Endothelial cell of umbilical vein (primary cell): ENCODE results near the gene TYK2. TPM values are rescaled to one million over a fixed set of nuclear protein-coding genes. Genes with fewer than 3 reads are reported as not detected.
"Not testable (repeated sequence)": the region's sequence is repeated elsewhere in the genome, so short reads cannot be mapped to it uniquely, and the experiment has no call there.

Experiments used
- BruUV-seq: library from RNA; stranded (reverse); fragments of 400-500 nt; replicated peaks from 2 replicates; lab custom pipeline; 2021; lab: Mats Ljungman, UMichigan
- CTCF ChIA-PET: fragments of 300-600, 350-600 bp; sonication (Branson Sonifier 250); formaldehyde crosslinking; loops from one replicate; lab custom pipeline; 2021; ENCODE audit warnings: antibody characterized with exemption, inconsistent platforms; lab: Charles Lee
- POLR2A ChIA-PET: fragments of 300-600, 350-600 bp; sonication (Branson Sonifier 250); formaldehyde crosslinking; loops from one replicate; lab custom pipeline; 2021; ENCODE audit warnings: antibody characterized with exemption, inconsistent platforms; lab: Charles Lee
- DNase-seq: peaks from one replicate; pipeline ENCODE4 v3.0.0-alpha.2; 2011; ENCODE audit warnings: low read depth, low spot score
- FAIRE-seq: peaks from 2 replicates; lab custom pipeline; 2011; peaks lifted over from hg19 to GRCh38; lab: Jason Lieb, UNC
- H2AFZ ChIP-seq: 2 replicates; pipeline ENCODE4 v1.6.0; 2012; ENCODE audit warnings: low read depth, low read length, control low read depth, inconsistent platforms
- H3K27ac ChIP-seq: 2 replicates; pipeline ENCODE4 v1.5.1; 2011; ENCODE audit warnings: low read depth, mild to moderate bottlenecking, control low read depth, low read length, moderate library complexity; ENCODE audit not compliant: insufficient read depth
- H3K27me3 ChIP-seq, 2 experiments: 2 replicates each; pipeline versions ENCODE4 v1.6.0 to v1.6.1; 2011; ENCODE audit warnings: low read length in 2 of 2, mixed read lengths in 1 of 2; ENCODE audit not compliant: control insufficient read depth in 2 of 2, insufficient read depth in 2 of 2
- H3K36me3 ChIP-seq, 2 experiments: 2 replicates in 1 of 2; 3 replicates in 1 of 2; pipeline ENCODE4 v1.5.1; 2011; ENCODE audit warnings: low read length in 2 of 2, mild to moderate bottlenecking in 1 of 2, moderate library complexity in 1 of 2; ENCODE audit not compliant: control insufficient read depth in 2 of 2, insufficient read depth in 2 of 2; ENCODE audit errors: extremely low read depth in 1 of 2
- H3K4me1 ChIP-seq: 3 replicates; pipeline ENCODE4 v1.5.1; 2011; ENCODE audit warnings: mild to moderate bottlenecking, low read length; ENCODE audit not compliant: control insufficient read depth, insufficient read depth; ENCODE audit errors: extremely low read depth
- H3K4me2 ChIP-seq: 2 replicates; pipeline ENCODE4 v1.6.1; 2011; ENCODE audit warnings: low read length, control low read depth, mixed read lengths; ENCODE audit not compliant: insufficient read depth
- H3K4me3 ChIP-seq, 3 experiments: fragments of 200-600 bp in 1 of 3; sonication (generic), shearing (Covaris generic) in 1 of 3; replicated peaks in 1 of 3; 2 replicates each; pipeline ENCODE4 v1.5.1; 2011 to 2016; ENCODE audit warnings: control low read depth in 3 of 3, low read length in 3 of 3, mild to moderate bottlenecking in 2 of 3, inconsistent platforms in 1 of 3, low read depth in 1 of 3, moderate library complexity in 1 of 3; ENCODE audit not compliant: insufficient read depth in 1 of 3
- H3K79me2 ChIP-seq: 2 replicates; pipeline ENCODE4 v1.6.0; 2012; ENCODE audit warnings: low read length, inconsistent platforms; ENCODE audit not compliant: control insufficient read depth, insufficient read depth
- H3K9ac ChIP-seq: replicated peaks from 2 replicates; pipeline ENCODE3; 2011; ENCODE audit warnings: low read length, control low read depth; ENCODE audit not compliant: insufficient read depth; ENCODE audit errors: extremely low read depth
- H3K9me1 ChIP-seq: replicated peaks from 3 replicates; pipeline ENCODE4 v1.6.0; 2011; ENCODE audit warnings: mild to moderate bottlenecking, low read length; ENCODE audit not compliant: control insufficient read depth, insufficient read depth; ENCODE audit errors: extremely low read depth
- H3K9me3 ChIP-seq: replicated peaks from 2 replicates; pipeline ENCODE4 v1.5.1; 2012; ENCODE audit warnings: low read length, inconsistent platforms; ENCODE audit not compliant: control insufficient read depth, insufficient read depth
- H4K20me1 ChIP-seq: replicated peaks from 2 replicates; pipeline ENCODE3; 2011; ENCODE audit warnings: mild to moderate bottlenecking, low read length; ENCODE audit not compliant: control insufficient read depth, insufficient read depth; ENCODE audit errors: extremely low read depth
- EZH2 ChIP-seq: IDR thresholded peaks from 2 replicates; pipeline ENCODE4 v1.6.1; 2012; ENCODE audit warnings: borderline replicate concordance, low read depth, mild to moderate bottlenecking, moderate library complexity, low read length, inconsistent platforms; ENCODE audit not compliant: severe bottlenecking
- FOS ChIP-seq: IDR thresholded peaks from 2 replicates; pipeline ENCODE4 v1.6.1; 2011; ENCODE audit warnings: mild to moderate bottlenecking, low read length, moderate library complexity, borderline replicate concordance; ENCODE audit not compliant: insufficient read depth
- GATA2 ChIP-seq: IDR thresholded peaks from 2 replicates; pipeline ENCODE4 v1.7.0; 2011; ENCODE audit warnings: low read depth, mild to moderate bottlenecking, moderate library complexity, mixed read lengths, low read length; ENCODE audit not compliant: insufficient read length, insufficient read depth
- JUN ChIP-seq: IDR thresholded peaks from 2 replicates; pipeline ENCODE4 v1.6.1; 2011; ENCODE audit warnings: borderline replicate concordance, low read depth; ENCODE audit not compliant: insufficient read length, insufficient read depth
- MYC ChIP-seq: IDR thresholded peaks from one replicate; pipeline ENCODE4 v1.6.1; 2011; ENCODE audit warnings: mild to moderate bottlenecking, low read depth, low read length
- POLR2A ChIP-seq: IDR thresholded peaks from 2 replicates; pipeline ENCODE4 v1.6.1; 2012; ENCODE audit warnings: low read depth, mild to moderate bottlenecking, control low read depth, low read length
- POLR2AphosphoS5 ChIP-seq: IDR thresholded peaks from 2 replicates; pipeline ENCODE4 v1.6.1; 2012; ENCODE audit warnings: low read depth, mild to moderate bottlenecking, control low read depth, low read length, moderate library complexity; ENCODE audit not compliant: insufficient read depth
- dilution Hi-C: fragments of 300-500 bp; cut with MboI; formaldehyde crosslinking; loops from one replicate; pipeline ENCODE4 v1.15.0; 2019; ENCODE audit warnings: low sequenced_read_pairs; ENCODE audit not compliant: extremely low pct_ligation_motif_present
- intact Hi-C: fragments of 100-400 bp; cut with micrococcal nuclease; formaldehyde crosslinking; loops from one replicate; pipeline ENCODE4 v1.10.0; 2022
- polyA plus RNA-seq, 4 experiments: library from polyadenylated mRNA; depleted of rRNA in 3 of 4; stranded (reverse) in 3 of 4; unstranded in 1 of 4; fragments of >200 nt; gene quantifications; 2 replicates each; pipeline versions ENCODE4 v1.2.1 to v1.2.3, GENCODE V29; 2011 to 2012; ENCODE audit warnings: missing spikeins in 1 of 4
- total RNA-seq: library from RNA; stranded (reverse); gene quantifications from 2 replicates; pipeline ENCODE4 v1.2.3, GENCODE V29; 2021
- TF ChIP-seq, protein P1 (sequence below), 2 donors: IDR thresholded peaks; 1 replicate in 1 of 2; 2 replicates in 1 of 2; pipeline ENCODE4 v1.5.1; 2011; ENCODE audit warnings: low read length in 2 of 2, mild to moderate bottlenecking in 2 of 2, moderate library complexity in 2 of 2, control low read depth in 1 of 2, inconsistent platforms in 1 of 2, low read depth in 1 of 2; ENCODE audit not compliant: insufficient read depth in 1 of 2; ENCODE audit errors: extremely low read depth in 1 of 2
- TF ChIP-seq, protein P2 (sequence below): IDR thresholded peaks from 2 replicates; pipeline ENCODE4 v1.6.1; 2011; ENCODE audit not compliant: insufficient read depth, insufficient read length

Gene TYK2
- total and polyA plus RNA-seq, 2 donors (not counting 3 experiments of a cell fraction or from before 2014, with no cell fraction given), result 92.9 to 138 TPM

DNA sequence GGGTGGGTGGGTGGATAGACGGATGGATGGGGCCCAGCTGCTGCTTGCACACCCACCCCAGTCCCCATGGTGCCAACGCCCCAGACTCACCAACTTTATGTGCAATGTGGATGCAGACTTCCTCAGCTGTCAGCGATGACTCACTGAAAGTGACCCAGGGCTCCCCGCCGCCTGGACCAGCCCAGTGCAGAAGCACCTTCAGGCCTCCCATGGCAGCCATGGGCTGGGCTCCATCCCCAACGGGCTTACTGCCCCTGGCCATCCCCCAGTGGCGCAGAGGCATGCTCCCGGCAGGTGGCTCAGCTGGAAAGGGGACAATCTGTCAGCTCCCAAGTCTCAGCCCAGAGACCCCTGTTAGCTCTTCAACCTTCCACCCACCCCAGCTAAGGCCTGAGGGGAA is 2.2 kb downstream of the TYK2 start:
- TF ChIP-seq MYC, result no peak
- TF ChIP-seq GATA2, result no peak
- no peak for TF ChIP-seq JUN
- TF ChIP-seq POLR2A, result no peak
- no peak for TF ChIP-seq EZH2
- TF ChIP-seq, protein P1, sequence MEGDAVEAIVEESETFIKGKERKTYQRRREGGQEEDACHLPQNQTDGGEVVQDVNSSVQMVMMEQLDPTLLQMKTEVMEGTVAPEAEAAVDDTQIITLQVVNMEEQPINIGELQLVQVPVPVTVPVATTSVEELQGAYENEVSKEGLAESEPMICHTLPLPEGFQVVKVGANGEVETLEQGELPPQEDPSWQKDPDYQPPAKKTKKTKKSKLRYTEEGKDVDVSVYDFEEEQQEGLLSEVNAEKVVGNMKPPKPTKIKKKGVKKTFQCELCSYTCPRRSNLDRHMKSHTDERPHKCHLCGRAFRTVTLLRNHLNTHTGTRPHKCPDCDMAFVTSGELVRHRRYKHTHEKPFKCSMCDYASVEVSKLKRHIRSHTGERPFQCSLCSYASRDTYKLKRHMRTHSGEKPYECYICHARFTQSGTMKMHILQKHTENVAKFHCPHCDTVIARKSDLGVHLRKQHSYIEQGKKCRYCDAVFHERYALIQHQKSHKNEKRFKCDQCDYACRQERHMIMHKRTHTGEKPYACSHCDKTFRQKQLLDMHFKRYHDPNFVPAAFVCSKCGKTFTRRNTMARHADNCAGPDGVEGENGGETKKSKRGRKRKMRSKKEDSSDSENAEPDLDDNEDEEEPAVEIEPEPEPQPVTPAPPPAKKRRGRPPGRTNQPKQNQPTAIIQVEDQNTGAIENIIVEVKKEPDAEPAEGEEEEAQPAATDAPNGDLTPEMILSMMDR (IDR thresholded peaks at IDR 0.05; ENCODE audit: extremely low read depth in 1 of 2, insufficient read depth in 1 of 2, low read depth in 1 of 2, low read length in 2 of 2), result no peak
- TF ChIP-seq FOS, result no peak
- TF ChIP-seq, protein P2, sequence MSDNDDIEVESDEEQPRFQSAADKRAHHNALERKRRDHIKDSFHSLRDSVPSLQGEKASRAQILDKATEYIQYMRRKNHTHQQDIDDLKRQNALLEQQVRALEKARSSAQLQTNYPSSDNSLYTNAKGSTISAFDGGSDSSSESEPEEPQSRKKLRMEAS, result no peak
- no peak for TF ChIP-seq POLR2AphosphoS5
- ChIA-PET POLR2A (no interaction called here), CTCF (interaction anchor here (1.0 kb wide), 1 partner anchor 11 kb away, joined by 3 read pairs; no protein-coding TSS in a partner anchor)
- Histone ChIP-seq H2AFZ (no peak overlapping the region), H3K9me1 (no peaks in the 10 kb centered on the region), H3K4me1 (peaks cover 12% of the 10 kb centered on the region), H4K20me1 (no peaks in the 10 kb centered on the region), H3K4me3 (no peak overlapping the region), H3K4me2 (no peak overlapping the region), H3K36me3 (peaks cover 0 to 8% of the 10 kb centered on the region in 2 experiments), H3K79me2 (peaks cover 7% of the 10 kb centered on the region), H3K9me3 (no peaks in the 10 kb centered on the region), H3K9ac (no peak overlapping the region), H3K27ac (no peak overlapping the region), H3K27me3 (no peaks in the 10 kb centered on the region)
- FAIRE-seq (no peak), DNase-seq (no peak)
- BruUV-seq, result no TSS peak
- dilution Hi-C loops (no loop called here), intact Hi-C loops (no loop called here)

DNA sequence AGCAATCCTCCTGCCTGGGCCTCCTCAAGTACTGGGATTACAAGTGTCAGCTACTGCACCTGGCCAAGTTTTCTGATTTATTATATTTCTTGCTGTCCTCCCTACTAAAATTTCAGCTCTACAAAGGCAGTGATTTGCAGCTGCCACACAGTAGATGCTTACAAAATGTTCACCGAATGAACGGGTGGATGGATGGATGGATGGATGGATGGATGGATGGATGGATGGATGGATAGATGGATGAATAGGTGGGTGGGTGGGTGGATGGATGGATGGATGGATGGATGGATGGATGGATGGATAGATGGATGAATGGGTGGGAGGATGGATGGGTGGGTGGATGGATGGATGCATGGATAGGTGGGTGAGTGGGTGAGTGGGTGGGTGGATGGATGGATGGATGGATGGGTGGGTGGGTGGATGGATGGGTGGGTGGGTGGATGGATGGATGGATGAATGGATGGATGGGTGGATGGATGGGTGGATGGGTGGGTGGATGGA is 3.2 kb downstream of the TYK2 start:
- H3K27me3 ChIP-seq, DNase-seq, H3K9ac ChIP-seq, H3K27ac ChIP-seq, BruUV-seq, H3K36me3 ChIP-seq, H4K20me1 ChIP-seq, dilution Hi-C loops, CTCF ChIA-PET, H3K4me3 ChIP-seq, H2AFZ ChIP-seq, H3K79me2 ChIP-seq, POLR2A ChIA-PET, intact Hi-C loops, FAIRE-seq, H3K4me2 ChIP-seq, H3K9me1 ChIP-seq, H3K9me3 ChIP-seq: not testable (repeated sequence)
- H3K4me1 ChIP-seq, result peaks cover 12% of the 10 kb centered on the region
